AG04449 (cell line): Measurements from ENCODE around the gene ALCAM.

Source experiments
- CTCF ChIA-PET: fragments of 350-600 bp; formaldehyde crosslinking; extraction: SDS; loops from one replicate; lab custom pipeline; 2021; ENCODE audit warnings: antibody characterized with exemption; lab: Yijun Ruan, JAX
- POLR2A ChIA-PET: fragments of 400-600, 350-600 bp; formaldehyde crosslinking; extraction: SDS; loops from one replicate; lab custom pipeline; 2020; ENCODE audit warnings: antibody characterized with exemption, inconsistent platforms; lab: Yijun Ruan, JAX
- DNase-seq: peaks from one replicate; pipeline ENCODE4 v3.0.0-alpha.2; 2010; ENCODE audit warnings: low read depth, low spot score
- H3K4me3 ChIP-seq: 2 replicates; pipeline ENCODE4 v1.5.1; 2011; ENCODE audit warnings: low read depth, mild to moderate bottlenecking, control low read depth, low read length
- CTCF ChIP-seq: IDR thresholded peaks from one replicate; pipeline ENCODE4 v1.5.1; 2011; ENCODE audit warnings: mild to moderate bottlenecking, moderate library complexity, low read length, control low read depth, inconsistent platforms; ENCODE audit not compliant: insufficient read depth; ENCODE audit errors: missing control alignments

The ALCAM gene

GRCh38 chr3:105503191-105503593, 136.5 kb downstream of the ALCAM start:
- TF ChIP-seq CTCF, result no peak
- ChIA-PET POLR2A (interaction anchor here (0.6 kb wide), 1 partner anchor 137 kb away, joined by 3 read pairs; the partner anchor contains the start of gene ALCAM), CTCF (interaction anchor here (0.7 to 1.3 kb wide), 2 partner anchors 8 to 15 kb away, joined by 3 to 4 read pairs; no protein-coding TSS in a partner anchor)
- DNase-seq, result no peak
- no peak overlapping the region for H3K4me3 ChIP-seq

- ChIA-PET CTCF (interaction anchor here (1.1 to 1.4 kb wide), 2 partner anchors 13 to 15 kb away, joined by 3 to 6 read pairs; no protein-coding TSS in a partner anchor), POLR2A (no interaction called here)
- H3K4me3 ChIP-seq, result no peak overlapping the region
- no peak for TF ChIP-seq CTCF
- DNase-seq, result no peak
Measured at GRCh38 chr3:105504440-105504951, 137.8 kb downstream of the ALCAM start.

- H3K4me3 ChIP-seq, result no peak overlapping the region
- CTCF ChIA-PET, result interaction anchor here (1.1 to 1.6 kb wide), 3 partner anchors 13 to 17 kb away, joined by 3 to 6 read pairs (median 3); no protein-coding TSS in a partner anchor
- POLR2A ChIA-PET, result no interaction called here
- no peak for TF ChIP-seq CTCF
- no peak for DNase-seq
Measured at GRCh38 chr3:105505170-105505569, 138.5 kb downstream of the ALCAM start.

- ChIA-PET POLR2A (no interaction called here), CTCF (interaction anchor here (1.0 to 1.6 kb wide), 4 partner anchors 8 to 139 kb away, joined by 3 to 6 read pairs (median 3); no protein-coding TSS in a partner anchor)
- no peak overlapping the region for H3K4me3 ChIP-seq
Measured at GRCh38 chr3:105511031-105511430, 144.3 kb downstream of the ALCAM start.

GRCh38 chr3:105512061-105512460, 145.4 kb downstream of the ALCAM start:
- POLR2A ChIA-PET, result no interaction called here
- TF ChIP-seq CTCF, result no peak
- no peak for DNase-seq
- CTCF ChIA-PET, result interaction anchor here (1.6 kb wide), 1 partner anchor 140 kb away, joined by 3 read pairs; no protein-coding TSS in a partner anchor
- H3K4me3 ChIP-seq, result no peak overlapping the region

More at GRCh38 chr3:105511031-105511430, 144.3 kb downstream of the ALCAM start:
- TF ChIP-seq CTCF, result no peak
- no peak for DNase-seq

GRCh38 chr3:105513042-105513441, 146.3 kb downstream of the ALCAM start:
- peak; percentile 75 for DNase-seq
- ChIA-PET CTCF (interaction anchor here (1.2 kb wide), 1 partner anchor 145 kb away, joined by 3 read pairs; no protein-coding TSS in a partner anchor), POLR2A (no interaction called here)
- no peak overlapping the region for H3K4me3 ChIP-seq
- TF ChIP-seq CTCF, result no peak
